SK-N-MC (cell line): ENCODE measurements around the gene SKOR1.

ENCODE experiments used
- DNase-seq: peaks from one replicate; pipeline ENCODE4 v3.0.0-alpha.2; 2011; ENCODE audit warnings: low read depth, low spot score
- H3K27ac ChIP-seq: fragments of 200-600 bp; sonication (generic); 2 replicates; pipeline ENCODE4 v1.5.1; 2016; ENCODE audit warnings: mixed run types
- H3K36me3 ChIP-seq: fragments of 200-600 bp; sonication (generic); 2 replicates; pipeline ENCODE4 v1.6.1; 2017; ENCODE audit warnings: antibody characterized with exemption, low read length, mixed read lengths; ENCODE audit not compliant: insufficient read depth
- H3K4me3 ChIP-seq: fragments of 200-600 bp; sonication (generic); 2 replicates; pipeline ENCODE4 v1.5.1; 2016
- H3K9ac ChIP-seq: fragments of 200-600 bp; sonication (generic); 2 replicates; pipeline ENCODE4 v1.8.0; 2017; ENCODE audit warnings: mixed run types, mixed read lengths; ENCODE audit not compliant: insufficient read length
- H3K9me3 ChIP-seq: fragments of 200-600 bp; sonication (generic); 2 replicates; pipeline ENCODE4 v1.6.1; 2017; ENCODE audit warnings: low read depth, mild to moderate bottlenecking, antibody characterized with exemption, low read length, moderate library complexity, mixed read lengths
- EZH2 ChIP-seq: fragments of 200-600 bp; sonication (generic); IDR thresholded peaks from one replicate; pipeline ENCODE4 v1.6.1; 2017; ENCODE audit warnings: antibody characterized with exemption
- FOXP2 ChIP-seq: optimal IDR thresholded peaks from 2 replicates; pipeline ENCODE3; 2011; ENCODE audit warnings: mild to moderate bottlenecking, moderate library complexity; ENCODE audit not compliant: insufficient read depth; ENCODE audit errors: extremely low read length, control extremely low read depth
- POLR2AphosphoS5 ChIP-seq: IDR thresholded peaks from 2 replicates; pipeline ENCODE4 v1.6.1; 2012; ENCODE audit warnings: mild to moderate bottlenecking, low read depth, low read length, borderline replicate concordance

The SKOR1 gene

GRCh38 chr15:67809441-67809840, 15.9 kb upstream of the SKOR1 start:
- Histone ChIP-seq H3K4me3 (no peak overlapping the region), H3K27ac (no peak overlapping the region), H3K9me3 (no peaks in the 10 kb centered on the region), H3K9ac (no peak overlapping the region), H3K36me3 (no peaks in the 10 kb centered on the region)
- no peak for DNase-seq
- no peak for TF ChIP-seq POLR2AphosphoS5
- no peak for TF ChIP-seq EZH2
- no peak for TF ChIP-seq FOXP2

GRCh38 chr15:67809866-67810265, 15.4 kb upstream of the SKOR1 start:
- no peak for DNase-seq
- no peaks in the 10 kb centered on the region for H3K36me3 ChIP-seq
- no peak overlapping the region for H3K27ac ChIP-seq
- H3K9ac ChIP-seq, result no peak overlapping the region
- H3K9me3 ChIP-seq, result no peaks in the 10 kb centered on the region
- TF ChIP-seq FOXP2 (no peak), EZH2 (no peak), POLR2AphosphoS5 (no peak)
- no peak overlapping the region for H3K4me3 ChIP-seq

GRCh38 chr15:67812241-67812644, 13.1 kb upstream of the SKOR1 start:
- DNase-seq, result no peak
- Histone ChIP-seq H3K9me3 (no peaks in the 10 kb centered on the region), H3K27ac (no peak overlapping the region), H3K4me3 (no peak overlapping the region), H3K36me3 (no peaks in the 10 kb centered on the region), H3K9ac (no peak overlapping the region)
- TF ChIP-seq POLR2AphosphoS5 (no peak), EZH2 (no peak), FOXP2 (no peak)

GRCh38 chr15:67813104-67813634, 12.1 kb upstream of the SKOR1 start:
- Histone ChIP-seq H3K9ac (no peak overlapping the region), H3K36me3 (no peaks in the 10 kb centered on the region), H3K4me3 (no peak overlapping the region), H3K27ac (no peak overlapping the region), H3K9me3 (no peaks in the 10 kb centered on the region)
- DNase-seq, result no peak
- TF ChIP-seq POLR2AphosphoS5, result no peak
- no peak for TF ChIP-seq FOXP2
- no peak for TF ChIP-seq EZH2

- Histone ChIP-seq H3K27ac (no peak overlapping the region), H3K9me3 (no peaks in the 10 kb centered on the region), H3K36me3 (no peaks in the 10 kb centered on the region), H3K9ac (no peak overlapping the region), H3K4me3 (no peak overlapping the region)
- TF ChIP-seq FOXP2, result no peak
- no peak for TF ChIP-seq POLR2AphosphoS5
- no peak for TF ChIP-seq EZH2
- no peak for DNase-seq
Measured at GRCh38 chr15:67815036-67815592, 10.2 kb upstream of the SKOR1 start.

GRCh38 chr15:67816668-67817067, 8.6 kb upstream of the SKOR1 start:
- no peak for DNase-seq
- Histone ChIP-seq H3K36me3 (no peaks in the 10 kb centered on the region), H3K9ac (no peak overlapping the region), H3K4me3 (no peak overlapping the region), H3K27ac (no peak overlapping the region), H3K9me3 (no peaks in the 10 kb centered on the region)
- no peak for TF ChIP-seq POLR2AphosphoS5
- TF ChIP-seq FOXP2, result no peak
- TF ChIP-seq EZH2, result no peak

GRCh38 chr15:67818464-67818863, 6.8 kb upstream of the SKOR1 start:
- no peak for DNase-seq
- TF ChIP-seq POLR2AphosphoS5, result no peak
- no peak for TF ChIP-seq EZH2
- TF ChIP-seq FOXP2, result no peak
- Histone ChIP-seq H3K36me3 (no peaks in the 10 kb centered on the region), H3K9ac (no peak overlapping the region), H3K9me3 (no peaks in the 10 kb centered on the region), H3K27ac (no peak overlapping the region), H3K4me3 (no peak overlapping the region)

- no peak for DNase-seq
- Histone ChIP-seq H3K36me3 (no peaks in the 10 kb centered on the region), H3K9me3 (no peaks in the 10 kb centered on the region), H3K9ac (no peak overlapping the region), H3K4me3 (no peak overlapping the region), H3K27ac (no peak overlapping the region)
- TF ChIP-seq EZH2, result no peak
- TF ChIP-seq POLR2AphosphoS5, result no peak
- no peak for TF ChIP-seq FOXP2
Measured at GRCh38 chr15:67819636-67820035, 5.7 kb upstream of the SKOR1 start.

- H3K27ac ChIP-seq, result no peak overlapping the region
- H3K9me3 ChIP-seq, result no peaks in the 10 kb centered on the region
- H3K4me3 ChIP-seq, result no peak overlapping the region
- TF ChIP-seq POLR2AphosphoS5 (no peak), FOXP2 (no peak), EZH2 (no peak)
- no peak for DNase-seq
- no peaks in the 10 kb centered on the region for H3K36me3 ChIP-seq
- H3K9ac ChIP-seq, result no peak overlapping the region
Measured at GRCh38 chr15:67820122-67820991, 5.0 kb upstream of the SKOR1 start.
